Neural cell (in vitro differentiated cells): ENCODE results near the gene SLC12A3. TPM values are rescaled to one million over a fixed set of nuclear protein-coding genes. Genes with fewer than 3 reads are reported as not detected.

Experiments
- H2AFZ ChIP-seq: fragments of 200-600, 300-800 bp; sonication (generic), shearing (Covaris generic); 2 replicates; pipeline ENCODE4 v1.6.0; 2014; ENCODE audit warnings: low read depth, mild to moderate bottlenecking, antibody characterized with exemption, low read length, moderate library complexity
- H3F3A ChIP-seq: fragments of 200-600 bp; shearing (Covaris generic); 2 replicates; pipeline ENCODE4 v1.6.1; 2016; ENCODE audit warnings: mild to moderate bottlenecking, moderate library complexity, mixed read lengths, antibody characterized with exemption, low read length; ENCODE audit not compliant: insufficient read depth, poor library complexity, severe bottlenecking
- H3K27ac ChIP-seq: fragments of 200-600, 300-800 bp; sonication (generic), shearing (Covaris generic); 2 replicates; pipeline ENCODE4 v1.5.1; 2014; ENCODE audit warnings: mild to moderate bottlenecking, low read length, moderate library complexity
- H3K27me3 ChIP-seq: fragments of 300-800, 200-600 bp; sonication (generic), shearing (Covaris generic); 2 replicates; pipeline ENCODE4 v1.6.0; 2014; ENCODE audit warnings: mild to moderate bottlenecking, low read depth, low read length, moderate library complexity; ENCODE audit not compliant: insufficient read depth
- H3K36me3 ChIP-seq: fragments of 300-800, 200-600 bp; sonication (generic), shearing (Covaris generic); 2 replicates; pipeline ENCODE4 v1.5.1; 2014; ENCODE audit warnings: mild to moderate bottlenecking, antibody characterized with exemption, low read length, moderate library complexity; ENCODE audit not compliant: insufficient read depth
- H3K4me2 ChIP-seq: fragments of 300-800, 200-600 bp; sonication (generic), shearing (Covaris generic); 2 replicates; pipeline ENCODE4 v1.6.0; 2014; ENCODE audit warnings: mild to moderate bottlenecking, low read length
- H3K4me3 ChIP-seq: fragments of 300-800, 200-600 bp; sonication (generic), shearing (Covaris generic); 2 replicates; pipeline ENCODE4 v1.5.1; 2014; ENCODE audit warnings: mild to moderate bottlenecking, low read length, moderate library complexity
- H3K79me2 ChIP-seq: fragments of 200-600 bp; shearing (Covaris generic); replicated peaks from 2 replicates; pipeline ENCODE4 v1.6.0; 2014; ENCODE audit warnings: mild to moderate bottlenecking, low read length, moderate library complexity; ENCODE audit not compliant: insufficient read depth
- H3K9ac ChIP-seq: fragments of 300-800, 200-600 bp; sonication (generic), shearing (Covaris generic); 2 replicates; pipeline ENCODE4 v1.6.1; 2016; ENCODE audit warnings: mild to moderate bottlenecking, low read length, mixed read lengths
- H3K9me2 ChIP-seq: fragments of 200-600 bp; shearing (Covaris generic); 2 replicates; pipeline ENCODE4 v1.6.1; 2016; ENCODE audit warnings: mild to moderate bottlenecking, low read length, mixed read lengths; ENCODE audit not compliant: insufficient read depth
- H3K9me3 ChIP-seq: fragments of 200-600, 300-800 bp; sonication (generic), shearing (Covaris generic); 2 replicates; pipeline ENCODE4 v1.6.1; 2016; ENCODE audit warnings: mild to moderate bottlenecking, mixed run types, low read length, moderate library complexity, mixed read lengths
- H4K20me1 ChIP-seq: fragments of 200-600 bp; shearing (Covaris generic); 2 replicates; pipeline ENCODE4 v1.6.1; 2016; ENCODE audit warnings: mild to moderate bottlenecking, mixed run types; ENCODE audit not compliant: insufficient read depth
- EP300 ChIP-seq: fragments of 450-650 bp; conservative IDR thresholded peaks from 2 replicates; pipeline ENCODE4 v1.6.1; 2014; ENCODE audit warnings: antibody characterized with exemption, mild to moderate bottlenecking, moderate library complexity; ENCODE audit not compliant: poor library complexity, severe bottlenecking
- EZH2 ChIP-seq: fragments of 200-600, 300-800 bp; shearing (Covaris generic), sonication (generic); IDR thresholded peaks from 2 replicates; pipeline ENCODE4 v1.6.1; 2014; ENCODE audit warnings: antibody characterized with exemption, low read length, borderline replicate concordance, mild to moderate bottlenecking; ENCODE audit not compliant: insufficient read depth, poor library complexity, severe bottlenecking
- RAD21 ChIP-seq: fragments of 450-650 bp; conservative IDR thresholded peaks from 2 replicates; pipeline ENCODE4 v1.6.1; 2014; ENCODE audit warnings: antibody characterized with exemption, mild to moderate bottlenecking, moderate library complexity
- REST ChIP-seq: IDR thresholded peaks from 2 replicates; pipeline ENCODE4 v1.6.1; 2012; ENCODE audit warnings: borderline replicate concordance
- SMC3 ChIP-seq: fragments of 450-650 bp; conservative IDR thresholded peaks from 2 replicates; pipeline ENCODE4 v1.6.1; 2014; ENCODE audit warnings: antibody characterized with exemption, mild to moderate bottlenecking, moderate library complexity; ENCODE audit not compliant: poor library complexity
- TAF1 ChIP-seq: IDR thresholded peaks from 2 replicates; pipeline ENCODE4 v1.6.1; 2012; ENCODE audit warnings: low read depth
- polyA plus RNA-seq: library from polyadenylated mRNA; depleted of rRNA; stranded (reverse); fragments of >200 nt; gene quantifications from 2 replicates; pipeline ENCODE4 v1.2.3, GENCODE V29; 2014

The SLC12A3 gene
- polyA plus RNA-seq, 1 donor from 2014 or later, result 0.09 TPM

GRCh38 chr16:56824804-56825203 lies 40.2 kb upstream of the SLC12A3 start:
- H3K4me2 ChIP-seq, result no peak overlapping the region
- no peaks in the 10 kb centered on the region for H3K79me2 ChIP-seq

GRCh38 chr16:56825826-56826225 lies 39.2 kb upstream of the SLC12A3 start:
- H4K20me1 ChIP-seq, result no peaks in the 10 kb centered on the region
- no peaks in the 10 kb centered on the region for H3F3A ChIP-seq
- no peak overlapping the region for H2AFZ ChIP-seq
- no peaks in the 10 kb centered on the region for H3K9me2 ChIP-seq
- no peaks in the 10 kb centered on the region for H3K79me2 ChIP-seq
- no peaks in the 10 kb centered on the region for H3K27me3 ChIP-seq
- no peaks in the 10 kb centered on the region for H3K9me3 ChIP-seq
- H3K4me2 ChIP-seq, result no peak overlapping the region
- no peak overlapping the region for H3K4me3 ChIP-seq
- TF ChIP-seq SMC3 (no peak), EZH2 (no peak)
- peaks cover 18% of the 10 kb centered on the region for H3K36me3 ChIP-seq
- no peak overlapping the region for H3K27ac ChIP-seq
- H3K9ac ChIP-seq, result no peak overlapping the region

More at GRCh38 chr16:56824804-56825203, 40.2 kb upstream of the SLC12A3 start:
- H3K9me2 ChIP-seq, result no peaks in the 10 kb centered on the region
- H4K20me1 ChIP-seq, result no peaks in the 10 kb centered on the region
- no peaks in the 10 kb centered on the region for H3K9me3 ChIP-seq
- H3K4me3 ChIP-seq, result no peak overlapping the region
- H3K9ac ChIP-seq, result no peak overlapping the region
- H3K27me3 ChIP-seq, result no peaks in the 10 kb centered on the region
- H3K36me3 ChIP-seq, result peaks cover 9% of the 10 kb centered on the region
- no peak overlapping the region for H2AFZ ChIP-seq
- H3F3A ChIP-seq, result no peaks in the 10 kb centered on the region
- TF ChIP-seq EZH2 (no peak), RAD21 (no peak), TAF1 (no peak), REST (no peak), SMC3 (no peak)
- H3K27ac ChIP-seq, result no peak overlapping the region

GRCh38 chr16:56828647-56829046 lies 36.4 kb upstream of the SLC12A3 start:
- no peaks in the 10 kb centered on the region for H3F3A ChIP-seq
- H3K27ac ChIP-seq, result no peak overlapping the region
- no peaks in the 10 kb centered on the region for H4K20me1 ChIP-seq
- H3K4me2 ChIP-seq, result no peak overlapping the region
- no peaks in the 10 kb centered on the region for H3K27me3 ChIP-seq
- no peak overlapping the region for H2AFZ ChIP-seq
- no peaks in the 10 kb centered on the region for H3K79me2 ChIP-seq
- TF ChIP-seq EP300 (no peak), TAF1 (no peak), REST (no peak)
- no peaks in the 10 kb centered on the region for H3K9me3 ChIP-seq
- peaks cover 32% of the 10 kb centered on the region for H3K36me3 ChIP-seq
- H3K4me3 ChIP-seq, result no peak overlapping the region
- no peak overlapping the region for H3K9ac ChIP-seq
- H3K9me2 ChIP-seq, result no peaks in the 10 kb centered on the region
